Brain pericyte (primary cell): ENCODE measurements around the gene TRAFD1.

Source experiments
- DNase-seq: peaks from one replicate; pipeline ENCODE4 v3.0.0-alpha.2; 2012; ENCODE audit warnings: low read depth, low spot score

Gene TRAFD1

GRCh38 chr12:112198120-112198733 is 72.9 kb downstream of the TRAFD1 start:
- no peak for DNase-seq

- DNase-seq, result no peak
These were observed 73.8 kb downstream of the TRAFD1 start for GRCh38 chr12:112199136-112199535.
